Measurements from ENCODE around the gene NFATC4. TPM values are rescaled to one million over a fixed set of nuclear protein-coding genes. Genes with fewer than 3 reads are reported as not detected.
"Not testable (repeated sequence)": the region's sequence is repeated elsewhere in the genome, so short reads cannot be mapped to it uniquely, and the experiment has no call there.

The NFATC4 gene
- polyA plus RNA-seq, 1 experiment = 151 TPM

DNA sequence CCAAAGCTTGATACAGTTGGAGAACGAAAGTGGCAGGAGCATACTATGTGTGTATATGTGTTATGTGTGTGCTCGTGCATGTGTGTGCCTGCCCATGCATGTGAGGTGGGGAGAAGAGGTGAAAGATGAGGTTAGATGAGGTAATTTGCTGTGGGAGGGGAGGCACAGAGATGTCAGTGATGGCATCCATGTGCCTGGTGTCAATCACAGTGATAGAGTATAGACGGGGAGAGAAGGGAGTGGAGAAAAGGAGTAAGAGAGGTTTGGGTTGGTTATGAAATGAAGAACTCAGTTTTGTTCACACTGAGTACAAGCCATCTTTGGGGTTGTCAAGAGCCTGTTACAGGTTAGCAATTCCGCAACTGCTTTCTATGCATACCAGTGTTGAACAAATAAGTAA is 16.2 kb downstream of the NFATC4 start:
- DNase-seq (ENCODE audit: low read depth) = no peak
- no peaks in the 10 kb centered on the region for H3K36me3 ChIP-seq (ENCODE audit: control insufficient read depth, insufficient read depth, low read length)
- no peak overlapping the region for H3K4me3 ChIP-seq (ENCODE audit: low read depth, low read length)
- POLR2A ChIA-PET = no interaction called here
- peaks cover 3% of the 10 kb centered on the region for H3K27me3 ChIP-seq (ENCODE audit: control insufficient read depth, insufficient read depth, low read length)
- CTCF ChIA-PET = interaction anchor here (1.1 to 2.1 kb wide), 2 partner anchors 11 to 48 kb away, joined by 3 to 6 read pairs; no protein-coding TSS in a partner anchor
- TF ChIP-seq, protein P1, sequence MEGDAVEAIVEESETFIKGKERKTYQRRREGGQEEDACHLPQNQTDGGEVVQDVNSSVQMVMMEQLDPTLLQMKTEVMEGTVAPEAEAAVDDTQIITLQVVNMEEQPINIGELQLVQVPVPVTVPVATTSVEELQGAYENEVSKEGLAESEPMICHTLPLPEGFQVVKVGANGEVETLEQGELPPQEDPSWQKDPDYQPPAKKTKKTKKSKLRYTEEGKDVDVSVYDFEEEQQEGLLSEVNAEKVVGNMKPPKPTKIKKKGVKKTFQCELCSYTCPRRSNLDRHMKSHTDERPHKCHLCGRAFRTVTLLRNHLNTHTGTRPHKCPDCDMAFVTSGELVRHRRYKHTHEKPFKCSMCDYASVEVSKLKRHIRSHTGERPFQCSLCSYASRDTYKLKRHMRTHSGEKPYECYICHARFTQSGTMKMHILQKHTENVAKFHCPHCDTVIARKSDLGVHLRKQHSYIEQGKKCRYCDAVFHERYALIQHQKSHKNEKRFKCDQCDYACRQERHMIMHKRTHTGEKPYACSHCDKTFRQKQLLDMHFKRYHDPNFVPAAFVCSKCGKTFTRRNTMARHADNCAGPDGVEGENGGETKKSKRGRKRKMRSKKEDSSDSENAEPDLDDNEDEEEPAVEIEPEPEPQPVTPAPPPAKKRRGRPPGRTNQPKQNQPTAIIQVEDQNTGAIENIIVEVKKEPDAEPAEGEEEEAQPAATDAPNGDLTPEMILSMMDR (IDR thresholded peaks at IDR 0.05; ENCODE audit: insufficient read depth, low read depth, low read length) = no peak

DNA sequence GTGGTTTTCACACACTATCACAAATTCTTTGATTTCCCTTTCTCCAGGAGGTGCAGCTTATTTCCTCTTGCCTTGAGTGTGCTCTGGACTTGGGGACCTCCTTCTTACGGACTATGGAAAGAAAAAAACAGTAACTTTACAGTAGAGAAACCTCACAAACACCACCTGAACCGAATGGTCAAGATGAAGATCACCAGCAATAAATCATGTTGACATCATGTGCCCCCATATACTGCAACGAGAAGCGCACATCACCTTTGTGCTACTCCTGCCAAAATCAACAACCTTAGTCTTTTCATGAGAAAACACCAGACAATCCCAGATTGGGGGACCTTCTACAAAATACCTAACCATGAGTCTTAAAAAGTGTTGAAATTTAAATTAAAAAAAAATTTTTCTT is 17.5 kb downstream of the NFATC4 start:
- ChIA-PET CTCF (interaction anchor here (1.1 to 1.4 kb wide), 2 partner anchors 11 to 26 kb away, joined by 3 read pairs; no protein-coding TSS in a partner anchor), POLR2A (no interaction called here)
- DNase-seq (ENCODE audit: low read depth) = no peak
- H3K27me3 ChIP-seq (ENCODE audit: control insufficient read depth, insufficient read depth, low read length) = peaks cover 3% of the 10 kb centered on the region
- H3K4me3 ChIP-seq (ENCODE audit: low read depth, low read length) = no peak overlapping the region
- no peaks in the 10 kb centered on the region for H3K36me3 ChIP-seq (ENCODE audit: control insufficient read depth, insufficient read depth, low read length)
- TF ChIP-seq, protein P1 (IDR thresholded peaks at IDR 0.05; ENCODE audit: insufficient read depth, low read depth, low read length) = no peak

DNA sequence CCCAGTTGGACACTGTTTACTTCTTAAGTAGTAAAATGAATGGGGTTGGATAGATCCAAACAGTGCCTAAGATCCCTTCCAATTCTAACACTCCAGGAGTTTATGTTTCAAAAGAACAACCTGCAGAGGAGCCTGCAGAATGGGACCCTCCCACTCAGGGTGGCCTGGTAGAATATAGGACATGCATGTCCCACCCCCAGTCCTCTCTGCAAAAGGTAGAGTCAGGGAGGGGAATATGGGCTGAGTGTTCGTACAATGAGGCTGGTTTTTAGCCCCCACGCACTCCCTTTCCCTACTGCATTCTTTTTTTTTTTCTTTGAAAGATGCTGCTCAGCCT is 19.0 kb downstream of the NFATC4 start:
- Histone ChIP-seq H3K27me3 (ENCODE audit: control insufficient read depth, insufficient read depth, low read length) (peaks cover 3% of the 10 kb centered on the region), H3K36me3 (ENCODE audit: control insufficient read depth, insufficient read depth, low read length) (no peaks in the 10 kb centered on the region), H3K4me3 (ENCODE audit: low read depth, low read length) (no peak overlapping the region)
- ChIA-PET CTCF (interaction anchor here (1.9 to 3.0 kb wide), 2 partner anchors 45 to 53 kb away, joined by 5 to 10 read pairs; no protein-coding TSS in a partner anchor), POLR2A (no interaction called here)
- TF ChIP-seq, protein P1 (IDR thresholded peaks at IDR 0.05; ENCODE audit: insufficient read depth, low read depth, low read length) = no peak
- DNase-seq (ENCODE audit: low read depth) = no peak

DNA sequence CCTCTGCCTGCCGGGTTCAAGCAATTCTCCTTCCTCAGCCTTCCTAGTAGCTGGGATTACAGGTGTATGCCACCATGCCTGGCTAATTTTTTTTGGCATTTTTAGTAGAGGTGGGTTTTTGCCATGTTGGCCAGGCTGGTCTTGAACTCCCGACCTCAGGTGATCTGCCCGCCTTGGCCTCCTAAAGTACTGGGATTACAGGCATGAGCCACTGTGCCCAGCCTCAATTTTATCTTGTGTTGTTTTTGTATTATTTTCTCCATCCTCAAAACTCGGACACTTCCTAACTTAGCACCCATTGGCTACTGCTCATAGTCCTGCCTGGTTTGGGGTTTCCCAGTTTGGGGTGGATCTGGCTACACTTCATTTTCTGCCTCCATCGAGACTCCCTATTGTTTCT is 19.6 kb downstream of the NFATC4 start:
- H3K27me3 ChIP-seq (ENCODE audit: control insufficient read depth, insufficient read depth, low read length); DNase-seq (ENCODE audit: low read depth); POLR2A ChIA-PET; H3K4me3 ChIP-seq (ENCODE audit: low read depth, low read length); H3K36me3 ChIP-seq (ENCODE audit: control insufficient read depth, insufficient read depth, low read length): not testable (repeated sequence)
- CTCF ChIA-PET = interaction anchor here (1.4 to 3.0 kb wide), 3 partner anchors 9 to 54 kb away, joined by 5 to 10 read pairs (median 7); no protein-coding TSS in a partner anchor

DNA sequence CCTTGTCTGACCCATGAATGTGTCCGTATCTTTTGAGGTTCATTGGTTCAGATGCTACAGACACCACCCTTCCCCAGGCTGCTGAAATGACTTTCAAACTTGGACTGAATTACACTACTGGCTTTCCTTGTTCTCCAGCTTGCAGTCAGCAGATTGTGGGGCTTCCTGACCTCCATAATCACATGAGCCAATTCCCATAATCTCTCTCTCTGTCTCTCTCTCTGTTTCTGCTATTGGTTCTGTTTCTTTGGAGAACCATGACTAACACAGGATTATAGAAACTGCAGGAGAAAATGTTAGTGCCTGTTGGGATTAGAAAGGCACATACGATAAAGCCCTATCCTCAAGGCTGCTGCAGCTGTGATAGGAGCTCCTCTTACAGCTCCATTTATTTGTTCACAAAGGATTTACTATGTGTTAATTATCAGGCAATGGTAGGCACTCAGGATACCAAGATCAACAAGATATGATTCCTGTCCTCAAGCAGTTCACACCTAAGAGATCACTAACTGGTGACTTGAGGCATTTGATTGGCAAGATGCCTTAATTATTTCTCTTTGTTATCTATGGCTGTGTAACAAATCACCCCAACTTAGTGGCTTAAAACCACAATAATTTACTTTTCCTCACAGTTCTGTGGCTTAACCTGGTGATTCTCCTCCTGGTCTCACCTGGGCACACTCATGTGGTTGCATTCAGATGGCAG is 20.6 kb downstream of the NFATC4 start:
- Histone ChIP-seq H3K4me3 (ENCODE audit: low read depth, low read length) (no peak overlapping the region), H3K27me3 (ENCODE audit: control insufficient read depth, insufficient read depth, low read length) (peaks cover 3% of the 10 kb centered on the region), H3K36me3 (ENCODE audit: control insufficient read depth, insufficient read depth, low read length) (no peaks in the 10 kb centered on the region)
- DNase-seq (ENCODE audit: low read depth) = no peak
- TF ChIP-seq, protein P1 (IDR thresholded peaks at IDR 0.05; ENCODE audit: insufficient read depth, low read depth, low read length) = no peak
- ChIA-PET CTCF (interaction anchor here (0.6 to 3.0 kb wide), 6 partner anchors 8 to 55 kb away, joined by 3 to 10 read pairs (median 4); no protein-coding TSS in a partner anchor), POLR2A (interaction anchor here (0.5 to 0.8 kb wide), 2 partner anchors 10 kb away, joined by 3 to 9 read pairs; partner anchors contain the start of gene NYNRIN)

All from BJ (cell line).